DMS114 treated with DMSO at 0.1 percent for 48 hours (cell line): ENCODE results near the gene SYVN1.
A peak's percentile ranks its signal among the peaks of the same experiment; 100 is the strongest.

Source experiments
- DNase-seq: peaks from one replicate; lab custom pipeline; 2025; ENCODE audit not compliant: unreplicated experiment; lab: John Stamatoyannopoulos, UW

Gene SYVN1

DNA sequence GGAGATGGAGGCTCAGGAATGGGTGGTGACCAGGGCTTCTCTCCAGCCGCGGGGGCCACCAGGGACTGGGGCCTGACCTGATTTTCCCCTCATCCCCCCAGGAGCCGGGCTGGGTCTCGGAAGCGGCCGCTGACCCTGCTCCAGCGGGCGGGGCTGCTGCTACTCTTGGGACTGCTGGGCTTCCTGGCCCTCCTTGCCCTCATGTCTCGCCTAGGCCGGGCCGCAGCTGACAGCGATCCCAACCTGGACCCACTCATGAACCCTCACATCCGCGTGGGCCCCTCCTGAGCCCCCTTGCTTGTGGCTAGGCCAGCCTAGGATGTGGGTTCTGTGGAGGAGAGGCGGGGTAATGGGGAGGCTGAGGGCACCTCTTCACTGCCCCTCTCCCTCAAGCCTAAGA lies 46.5 kb downstream of the SYVN1 start:
- no peak for DNase-seq

DNA sequence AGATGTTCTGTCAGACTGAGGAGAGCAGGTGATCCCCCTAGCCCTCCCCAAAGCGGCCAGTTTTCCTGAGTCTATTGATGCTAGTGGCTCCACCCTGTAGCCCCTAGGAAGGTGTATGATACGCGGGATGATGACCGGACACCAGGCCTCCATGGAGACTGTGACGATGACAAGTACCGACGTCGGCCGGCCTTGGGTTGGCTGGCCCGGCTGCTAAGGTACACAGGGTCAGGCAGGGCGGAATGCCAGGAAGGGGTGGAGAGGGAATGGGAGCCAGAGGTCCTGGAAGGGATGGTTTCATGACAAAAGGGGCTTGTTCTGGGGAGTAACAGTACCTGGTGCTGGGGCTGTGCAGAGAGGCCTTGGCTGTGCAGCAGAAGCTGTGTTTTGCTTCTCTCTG lies 47.1 kb downstream of the SYVN1 start:
- no peak for DNase-seq

DNA sequence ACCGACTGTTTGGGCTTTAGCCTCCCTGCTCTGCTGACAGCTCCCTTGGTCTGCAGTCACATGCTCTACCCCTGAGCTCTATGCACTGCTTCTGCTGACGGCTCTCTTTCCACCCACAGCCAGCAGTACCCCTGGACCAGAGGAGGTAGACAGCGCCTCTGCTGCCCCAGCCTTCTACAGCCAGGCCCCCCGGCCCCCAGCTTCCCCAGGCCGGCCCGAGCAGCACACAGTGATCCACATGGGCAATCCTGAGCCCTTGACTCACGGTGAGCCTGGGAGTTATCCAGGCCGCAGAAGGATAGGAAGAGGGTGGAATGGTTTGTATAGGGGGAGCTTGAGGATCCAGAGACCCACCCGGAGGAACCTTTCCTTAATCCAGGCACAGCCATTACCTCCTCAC lies 47.5 kb downstream of the SYVN1 start:
- DNase-seq = no peak

DNA sequence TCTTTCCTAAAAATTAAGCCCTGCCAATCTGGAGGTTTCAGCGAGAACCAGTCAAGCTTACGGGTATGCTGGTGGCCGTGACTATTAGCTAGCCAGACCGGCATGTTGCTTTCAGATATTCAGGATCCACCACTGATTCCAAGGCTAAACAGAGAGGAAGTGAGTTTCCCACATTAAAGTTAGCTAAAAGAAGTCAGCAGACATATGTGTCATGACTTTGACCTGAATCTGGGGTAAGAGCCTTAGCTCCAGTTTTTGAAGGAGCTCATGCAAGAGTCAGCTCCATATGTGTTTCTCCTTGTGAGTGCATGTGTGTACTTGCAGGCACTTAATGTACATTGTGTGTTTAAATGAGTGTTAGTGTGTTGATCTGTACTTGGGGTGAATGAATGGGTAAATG lies 48.9 kb downstream of the SYVN1 start:
- no peak for DNase-seq

DNA sequence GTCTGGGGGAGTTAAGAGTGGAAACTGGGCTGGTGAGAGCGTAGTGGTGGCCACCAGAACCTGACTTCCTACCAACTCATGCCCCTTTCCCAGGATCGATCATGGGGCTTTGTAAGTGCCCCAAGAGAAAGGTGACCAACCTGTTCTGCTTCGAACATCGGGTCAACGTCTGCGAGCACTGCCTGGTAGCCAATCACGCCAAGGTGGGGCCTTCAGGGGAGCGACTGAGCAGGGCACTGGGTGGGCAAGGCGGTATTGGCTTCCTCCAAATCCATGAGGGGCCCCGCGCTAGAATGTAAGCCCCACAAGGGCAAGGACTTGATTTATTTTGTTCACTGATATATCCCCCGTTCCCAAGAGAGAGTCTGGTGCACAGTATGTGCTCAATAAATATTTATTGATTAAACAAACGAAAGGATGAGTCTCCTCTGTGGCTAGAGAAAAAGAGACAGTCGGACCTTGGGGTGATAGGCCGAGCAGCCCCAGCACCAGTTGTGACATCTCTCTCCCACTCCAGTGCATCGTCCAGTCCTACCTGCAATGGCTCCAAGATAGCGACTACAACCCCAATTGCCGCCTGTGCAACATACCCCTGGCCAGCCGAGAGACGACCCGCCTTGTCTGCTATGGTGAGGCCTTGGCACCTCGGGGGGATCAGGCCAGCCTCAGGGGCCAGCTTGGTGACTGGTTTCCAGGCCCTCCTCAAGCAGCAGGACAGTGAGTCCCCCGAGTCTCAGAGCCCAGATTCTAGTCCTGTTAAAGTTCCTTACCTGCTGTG lies 49.5 kb downstream of the SYVN1 start:
- DNase-seq = no peak

DNA sequence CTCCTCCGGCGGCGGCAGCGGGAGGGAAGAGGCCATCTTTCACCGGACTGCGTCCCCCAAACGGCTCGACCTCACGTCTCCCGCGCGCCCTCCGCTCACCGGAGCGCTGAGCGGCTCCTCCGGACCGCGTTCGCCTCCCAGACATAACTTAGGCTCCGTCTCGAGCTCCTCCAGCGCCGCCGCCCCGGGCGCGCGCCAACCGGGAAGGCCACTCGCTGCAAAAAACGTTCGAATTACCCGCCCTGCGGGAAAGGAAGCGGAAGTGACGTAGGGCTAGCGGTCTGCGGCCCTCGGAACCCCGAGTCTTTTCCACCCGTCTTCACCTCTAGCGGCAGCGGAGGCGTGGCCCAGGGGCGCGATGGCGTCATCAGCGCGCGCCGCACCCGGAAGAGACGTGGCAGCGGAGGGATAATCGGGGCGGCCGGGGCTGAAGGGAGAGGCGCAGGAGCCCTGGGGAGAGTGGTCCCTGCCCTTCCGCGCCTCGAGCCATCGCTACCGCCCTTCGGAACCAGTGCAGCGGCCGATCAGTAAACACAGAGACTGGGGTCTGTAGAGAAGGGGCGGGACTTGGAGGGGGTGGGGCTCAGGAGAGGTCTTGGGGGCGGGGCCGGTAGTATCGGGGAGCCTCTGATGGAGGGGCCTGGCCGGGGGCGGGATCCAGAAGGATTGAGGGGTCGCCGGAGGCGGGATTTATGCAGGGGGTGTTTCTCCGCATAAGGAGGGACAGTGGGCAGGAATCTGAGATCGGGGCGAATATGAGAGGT lies 50.3 kb downstream of the SYVN1 start, which contains the start of the genes CDCA5 and ZFPL1:
Gene CDCA5 (minus strand): TSS at position 207 of the 764 bp plus-strand sequence. CDS start 62 bp downstream, at position 145.
Gene ZFPL1 (plus strand): TSS at position 389 of the 764 bp plus-strand sequence. CDS start 477 bp downstream, outside the sequence.
- peak; percentile 92 for DNase-seq

DNA sequence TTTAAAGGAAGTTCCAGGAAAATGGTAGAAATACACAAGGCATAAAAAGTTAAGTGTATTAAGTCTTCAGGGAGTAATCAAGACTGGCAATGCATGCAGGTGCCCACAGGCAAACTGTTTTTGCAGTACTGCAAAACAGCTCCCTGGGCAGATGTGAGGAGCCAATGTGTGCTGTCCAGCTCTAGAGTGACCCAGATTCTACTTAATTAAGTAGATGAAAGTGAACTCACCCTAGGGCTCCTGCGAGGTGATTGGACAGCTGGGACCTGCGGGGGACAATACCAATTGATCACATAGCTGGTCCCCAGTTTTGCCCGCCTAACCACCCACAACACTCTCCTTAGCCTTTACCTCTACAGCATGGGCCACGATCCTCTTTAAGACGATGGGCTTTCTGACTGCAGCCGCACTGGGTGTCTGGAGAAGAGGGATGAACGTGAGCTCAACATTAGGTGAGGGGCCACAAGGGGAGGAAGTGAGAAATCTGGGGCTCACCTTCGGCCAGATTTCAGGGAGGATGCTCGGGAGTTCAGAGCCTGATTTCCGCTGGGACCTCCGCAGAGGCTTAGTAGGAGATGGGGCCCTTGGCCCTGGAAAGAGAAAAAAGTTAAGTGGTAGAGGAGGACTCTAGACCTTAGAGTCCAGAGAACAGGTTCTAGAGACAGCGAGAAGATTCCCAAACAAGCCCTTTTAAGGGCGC lies 51.0 kb downstream of the SYVN1 start:
- no peak for DNase-seq

DNA sequence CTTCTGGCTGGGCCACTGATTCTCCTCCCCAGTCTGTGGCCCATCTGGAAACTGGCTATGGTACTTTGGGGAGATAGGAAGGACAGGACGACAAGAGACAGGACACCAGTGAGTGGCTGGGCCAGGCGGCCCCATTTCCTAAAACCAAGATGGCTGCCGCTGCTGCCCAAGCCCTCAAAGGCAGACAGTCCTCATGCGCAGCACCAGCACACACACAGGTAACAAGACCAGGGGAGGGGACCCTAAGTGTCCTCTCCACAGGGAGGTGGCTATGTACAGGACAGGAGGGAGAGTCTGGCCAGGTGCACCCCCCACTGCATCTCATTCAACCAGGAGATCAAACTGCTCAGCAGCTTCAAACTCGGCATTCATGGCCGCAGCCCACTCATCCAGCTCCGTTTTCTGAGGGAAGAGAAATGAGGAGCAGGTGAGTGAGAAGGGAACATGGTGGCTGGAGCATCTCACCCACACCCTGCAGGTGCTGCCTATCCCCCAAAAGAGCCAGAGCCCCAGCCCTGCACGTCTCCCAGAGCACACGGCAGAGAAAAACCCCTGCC lies 55.5 kb downstream of the SYVN1 start:
- no peak for DNase-seq

DNA sequence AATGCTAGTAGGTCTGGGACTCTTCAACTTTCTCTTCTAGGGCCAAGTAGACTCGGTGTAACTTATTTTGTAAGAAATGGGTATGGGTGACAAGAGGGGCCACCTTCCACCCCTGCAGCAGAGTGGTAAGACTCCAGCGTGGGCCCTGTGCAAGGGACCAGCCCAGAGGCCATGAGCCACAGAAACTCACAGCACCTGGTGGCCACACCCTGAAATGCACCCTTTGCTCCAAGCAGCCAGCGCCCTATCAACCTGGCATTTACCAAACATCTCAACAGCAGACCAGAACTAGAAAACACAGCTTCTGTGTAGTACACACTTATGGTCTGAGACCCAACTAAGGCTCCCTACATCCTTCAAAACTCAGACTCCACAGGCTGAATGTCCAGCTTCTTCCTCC lies 56.2 kb downstream of the SYVN1 start:
- DNase-seq = peak; percentile 28

DNA sequence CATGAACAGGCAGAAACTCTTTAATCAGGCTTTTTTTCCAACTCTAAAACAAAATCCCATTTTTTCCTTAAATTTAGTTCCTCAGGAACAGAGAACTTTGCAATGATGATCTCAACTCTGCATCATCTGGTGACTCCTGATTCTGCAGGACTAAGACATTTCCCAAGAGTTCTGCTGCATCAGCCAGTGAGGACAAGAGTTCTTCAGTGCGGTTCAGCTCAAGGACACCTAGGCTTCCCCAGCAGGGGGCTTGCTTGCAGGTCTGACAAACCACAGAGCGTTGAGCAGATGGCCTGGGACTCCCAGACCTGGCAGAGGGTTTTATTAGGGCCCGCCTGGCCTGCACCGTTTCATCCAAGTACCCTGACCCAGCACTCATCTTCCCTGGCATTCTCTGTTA lies 56.9 kb downstream of the SYVN1 start:
- peak; percentile 17 for DNase-seq
